ENCODE data around the gene LRFN2. TPM values are rescaled to one million over a fixed set of nuclear protein-coding genes. Genes with fewer than 3 reads are reported as not detected.

LRFN2 gene
- total RNA-seq (2014; rRNA removed; shearing (Covaris generic)): not detected in 2 replicates

GRCh38 chr6:40587240-40588069 lies at the start of gene LRFN2:
TSS of gene LRFN2 (minus strand) at chr6:40587364.
- Histone ChIP-seq H3K4me1 (replicated peaks) (peaks cover 16% of the 10 kb centered on the region), H3K4me3 (peak within 1 kb of the TSS; percentile 16), H3K9me3 (replicated peaks) (peaks cover 5% of the 10 kb centered on the region; the same call in 1 of the 2 replicates), H3K27me3 (replicated peaks) (peaks cover 35% of the 10 kb centered on the region), H3K36me3 (no peaks in the 10 kb centered on the region), H3K27ac (no peak within 1 kb of the TSS)
- DNase-seq (ENCODE audit: low read depth in 1 of 2, low spot score in 2 of 2): peak; percentile 41 to 74

- DNase-seq (ENCODE audit: low read depth in 1 of 2, low spot score in 2 of 2): no peak
- no peak overlapping the region for H3K4me3 ChIP-seq
Observed at GRCh38 chr6:40634429-40634828, 47.3 kb upstream of the LRFN2 start.

GRCh38 chr6:40631744-40632143 lies 44.6 kb upstream of the LRFN2 start:
- H3K27ac ChIP-seq: no peak overlapping the region
- H3K4me3 ChIP-seq: no peak overlapping the region
- DNase-seq (ENCODE audit: low read depth in 1 of 2, low spot score in 2 of 2): no peak
- no peaks in the 10 kb centered on the region for H3K4me1 ChIP-seq (replicated peaks)
- H3K36me3 ChIP-seq: no peaks in the 10 kb centered on the region
- H3K27me3 ChIP-seq (replicated peaks): 0 out of 2 replicates have a peak, but pooled peaks cover 6% of the 10 kb centered on the region
- H3K9me3 ChIP-seq (replicated peaks): no peaks in the 10 kb centered on the region

More at GRCh38 chr6:40634429-40634828, 47.3 kb upstream of the LRFN2 start:
- Histone ChIP-seq H3K27me3 (replicated peaks) (0 out of 2 replicates have a peak, but pooled peaks cover 5% of the 10 kb centered on the region), H3K9me3 (replicated peaks) (no peaks in the 10 kb centered on the region), H3K36me3 (no peaks in the 10 kb centered on the region), H3K27ac (no peak overlapping the region), H3K4me1 (replicated peaks) (no peaks in the 10 kb centered on the region)

GRCh38 chr6:40630488-40630887 lies 43.3 kb upstream of the LRFN2 start:
- no peak overlapping the region for H3K27ac ChIP-seq
- DNase-seq (ENCODE audit: low read depth in 1 of 2, low spot score in 2 of 2): no peak

GRCh38 chr6:40630051-40630450 lies 42.9 kb upstream of the LRFN2 start:
- Histone ChIP-seq H3K27ac (no peak overlapping the region), H3K36me3 (no peaks in the 10 kb centered on the region), H3K27me3 (replicated peaks) (0 out of 2 replicates have a peak, but pooled peaks cover 6% of the 10 kb centered on the region), H3K4me1 (replicated peaks) (no peaks in the 10 kb centered on the region), H3K4me3 (no peak overlapping the region), H3K9me3 (replicated peaks) (no peaks in the 10 kb centered on the region)
- DNase-seq (ENCODE audit: low read depth in 1 of 2, low spot score in 2 of 2): no peak

More at GRCh38 chr6:40630488-40630887, 43.3 kb upstream of the LRFN2 start:
- Histone ChIP-seq H3K9me3 (replicated peaks) (no peaks in the 10 kb centered on the region), H3K4me3 (no peak overlapping the region), H3K36me3 (no peaks in the 10 kb centered on the region), H3K27me3 (replicated peaks) (0 out of 2 replicates have a peak, but pooled peaks cover 6% of the 10 kb centered on the region), H3K4me1 (replicated peaks) (no peaks in the 10 kb centered on the region)

GRCh38 chr6:40629463-40629862 lies 42.3 kb upstream of the LRFN2 start:
- H3K9me3 ChIP-seq (replicated peaks): no peaks in the 10 kb centered on the region
- no peaks in the 10 kb centered on the region for H3K36me3 ChIP-seq
- H3K27ac ChIP-seq: no peak overlapping the region
- DNase-seq (ENCODE audit: low read depth in 1 of 2, low spot score in 2 of 2): no peak
- H3K27me3 ChIP-seq (replicated peaks): 0 out of 2 replicates have a peak, but pooled peaks cover 6% of the 10 kb centered on the region
- no peaks in the 10 kb centered on the region for H3K4me1 ChIP-seq (replicated peaks)
- no peak overlapping the region for H3K4me3 ChIP-seq

GRCh38 chr6:40627316-40627715 lies 40.2 kb upstream of the LRFN2 start:
- Histone ChIP-seq H3K4me1 (replicated peaks) (no peaks in the 10 kb centered on the region), H3K27me3 (replicated peaks) (0 out of 2 replicates have a peak, but pooled peaks cover 6% of the 10 kb centered on the region), H3K9me3 (replicated peaks) (no peaks in the 10 kb centered on the region), H3K4me3 (no peak overlapping the region), H3K27ac (no peak overlapping the region), H3K36me3 (no peaks in the 10 kb centered on the region)
- DNase-seq (ENCODE audit: low read depth in 1 of 2, low spot score in 2 of 2): no peak

GRCh38 chr6:40626886-40627285 lies 39.7 kb upstream of the LRFN2 start:
- no peaks in the 10 kb centered on the region for H3K9me3 ChIP-seq (replicated peaks)
- no peak overlapping the region for H3K4me3 ChIP-seq
- 0 out of 2 replicates have a peak, but pooled peaks cover 6% of the 10 kb centered on the region for H3K27me3 ChIP-seq (replicated peaks)
- no peaks in the 10 kb centered on the region for H3K4me1 ChIP-seq (replicated peaks)
- DNase-seq (ENCODE audit: low read depth in 1 of 2, low spot score in 2 of 2): no peak
- no peaks in the 10 kb centered on the region for H3K36me3 ChIP-seq
- no peak overlapping the region for H3K27ac ChIP-seq

- Histone ChIP-seq H3K4me1 (replicated peaks) (no peaks in the 10 kb centered on the region), H3K36me3 (no peaks in the 10 kb centered on the region), H3K4me3 (no peak overlapping the region), H3K27me3 (replicated peaks) (0 out of 2 replicates have a peak, but pooled peaks cover under 1% of the 10 kb centered on the region), H3K9me3 (replicated peaks) (no peaks in the 10 kb centered on the region), H3K27ac (no peak overlapping the region)
- no peak for DNase-seq (ENCODE audit: low read depth in 1 of 2, low spot score in 2 of 2)
Observed at GRCh38 chr6:40623932-40624331, 36.8 kb upstream of the LRFN2 start.

GRCh38 chr6:40623178-40623577 lies 36.0 kb upstream of the LRFN2 start:
- Histone ChIP-seq H3K4me1 (replicated peaks) (no peaks in the 10 kb centered on the region), H3K36me3 (no peaks in the 10 kb centered on the region), H3K4me3 (no peak overlapping the region), H3K27ac (no peak overlapping the region), H3K9me3 (replicated peaks) (no peaks in the 10 kb centered on the region), H3K27me3 (replicated peaks) (0 out of 2 replicates have a peak, but pooled peaks cover 3% of the 10 kb centered on the region)
- no peak for DNase-seq (ENCODE audit: low read depth in 1 of 2, low spot score in 2 of 2)

- Histone ChIP-seq H3K4me3 (no peak overlapping the region), H3K4me1 (replicated peaks) (no peaks in the 10 kb centered on the region), H3K27ac (no peak overlapping the region), H3K27me3 (replicated peaks) (peaks cover 7% of the 10 kb centered on the region; the same call in 1 of the 2 replicates), H3K9me3 (replicated peaks) (no peaks in the 10 kb centered on the region), H3K36me3 (no peaks in the 10 kb centered on the region)
- no peak for DNase-seq (ENCODE audit: low read depth in 1 of 2, low spot score in 2 of 2)
Observed at GRCh38 chr6:40620574-40621240, 33.5 kb upstream of the LRFN2 start.

GRCh38 chr6:40614671-40615070 lies 27.5 kb upstream of the LRFN2 start:
- no peak overlapping the region for H3K27ac ChIP-seq
- H3K9me3 ChIP-seq (replicated peaks): no peaks in the 10 kb centered on the region

GRCh38 chr6:40611912-40612311 lies 24.7 kb upstream of the LRFN2 start:
- H3K27me3 ChIP-seq (replicated peaks): peaks cover 6% of the 10 kb centered on the region; the same call in 1 of the 2 replicates
- no peak for DNase-seq (ENCODE audit: low read depth in 1 of 2, low spot score in 2 of 2)
- no peak overlapping the region for H3K4me3 ChIP-seq
- H3K4me1 ChIP-seq (replicated peaks): no peaks in the 10 kb centered on the region
- H3K36me3 ChIP-seq: no peaks in the 10 kb centered on the region
- H3K27ac ChIP-seq: no peak overlapping the region
- H3K9me3 ChIP-seq (replicated peaks): no peaks in the 10 kb centered on the region

More at GRCh38 chr6:40614671-40615070, 27.5 kb upstream of the LRFN2 start:
- Histone ChIP-seq H3K4me3 (no peak overlapping the region), H3K27me3 (replicated peaks) (peaks cover 9% of the 10 kb centered on the region; the same call in 1 of the 2 replicates), H3K4me1 (replicated peaks) (no peaks in the 10 kb centered on the region), H3K36me3 (no peaks in the 10 kb centered on the region)
- no peak for DNase-seq (ENCODE audit: low read depth in 1 of 2, low spot score in 2 of 2)

GRCh38 chr6:40611434-40611833 lies 24.3 kb upstream of the LRFN2 start:
- no peak for DNase-seq (ENCODE audit: low read depth in 1 of 2, low spot score in 2 of 2)
- no peak overlapping the region for H3K27ac ChIP-seq
- no peaks in the 10 kb centered on the region for H3K9me3 ChIP-seq (replicated peaks)
- no peak overlapping the region for H3K4me3 ChIP-seq
- H3K36me3 ChIP-seq: no peaks in the 10 kb centered on the region
- no peaks in the 10 kb centered on the region for H3K4me1 ChIP-seq (replicated peaks)
- H3K27me3 ChIP-seq (replicated peaks): peaks cover 6% of the 10 kb centered on the region; the same call in 1 of the 2 replicates
